Mononuclear cell (primary cell): Measurements from ENCODE around the gene CFAP74. TPM values are rescaled to one million over a fixed set of nuclear protein-coding genes. Genes with fewer than 3 reads are reported as not detected.
"Not testable (repeated sequence)": the region's sequence is repeated elsewhere in the genome, so short reads cannot be mapped to it uniquely, and the experiment has no call there.

Experiments used
- H3K27me3 ChIP-seq: 2 replicates; pipeline ENCODE4 v1.6.0; 2011; ENCODE audit warnings: low read length, control low read depth; ENCODE audit not compliant: insufficient read depth
- H3K4me1 ChIP-seq: 2 replicates; pipeline ENCODE4 v1.5.1; 2011; ENCODE audit warnings: mild to moderate bottlenecking, low read length, control low read depth; ENCODE audit not compliant: insufficient read depth
- H3K4me3 ChIP-seq: 2 replicates; pipeline ENCODE4 v1.5.1; 2011; ENCODE audit warnings: mild to moderate bottlenecking, low read length, moderate library complexity
- H3K9me3 ChIP-seq: 2 replicates; pipeline ENCODE4 v1.5.1; 2011; ENCODE audit warnings: low read depth, mild to moderate bottlenecking, control low read depth, low read length
- total RNA-seq: library from RNA; depleted of rRNA; stranded (reverse); fragments of >200 nt; gene quantifications from one replicate; pipeline ENCODE4 v1.2.3, GENCODE V29; 2012

CFAP74 gene
- total RNA-seq, 1 donor, result under 0.01 TPM

GRCh38 chr1:1989789-1990188 is 13.8 kb downstream of the CFAP74 start:
- Histone ChIP-seq H3K9me3 (no peaks in the 10 kb centered on the region), H3K4me1 (no peaks in the 10 kb centered on the region), H3K4me3 (no peak overlapping the region), H3K27me3 (no peaks in the 10 kb centered on the region)

GRCh38 chr1:1989102-1989542 is 14.5 kb downstream of the CFAP74 start:
- Histone ChIP-seq H3K27me3 (no peaks in the 10 kb centered on the region), H3K4me3 (no peak overlapping the region), H3K4me1 (no peaks in the 10 kb centered on the region), H3K9me3 (no peaks in the 10 kb centered on the region)

GRCh38 chr1:1988061-1988945 is 15.3 kb downstream of the CFAP74 start:
- Histone ChIP-seq H3K4me1 (no peaks in the 10 kb centered on the region), H3K4me3 (no peak overlapping the region), H3K27me3 (no peaks in the 10 kb centered on the region), H3K9me3 (no peaks in the 10 kb centered on the region)

- Histone ChIP-seq H3K27me3 (no peaks in the 10 kb centered on the region), H3K4me1 (no peaks in the 10 kb centered on the region)
Measured at GRCh38 chr1:1987142-1987510, 16.5 kb downstream of the CFAP74 start.

GRCh38 chr1:1986451-1987141 is 17.0 kb downstream of the CFAP74 start:
- Histone ChIP-seq H3K9me3 (no peaks in the 10 kb centered on the region), H3K4me3 (no peak overlapping the region), H3K27me3 (no peaks in the 10 kb centered on the region), H3K4me1 (no peaks in the 10 kb centered on the region)

More at GRCh38 chr1:1987142-1987510, 16.5 kb downstream of the CFAP74 start:
- H3K4me3 ChIP-seq, result no peak overlapping the region
- no peaks in the 10 kb centered on the region for H3K9me3 ChIP-seq

GRCh38 chr1:1985375-1986050 is 18.1 kb downstream of the CFAP74 start:
- H3K4me1 ChIP-seq, result no peaks in the 10 kb centered on the region
- H3K4me3 ChIP-seq, result no peak overlapping the region
- no peaks in the 10 kb centered on the region for H3K27me3 ChIP-seq
- H3K9me3 ChIP-seq, result no peaks in the 10 kb centered on the region

GRCh38 chr1:1984560-1985070 is 19.0 kb downstream of the CFAP74 start:
- Histone ChIP-seq H3K4me1 (no peaks in the 10 kb centered on the region), H3K4me3 (no peak overlapping the region), H3K9me3 (no peaks in the 10 kb centered on the region), H3K27me3 (no peaks in the 10 kb centered on the region)

GRCh38 chr1:1982379-1983232 is 21.0 kb downstream of the CFAP74 start:
- no peak overlapping the region for H3K4me3 ChIP-seq
- no peaks in the 10 kb centered on the region for H3K9me3 ChIP-seq
- no peaks in the 10 kb centered on the region for H3K27me3 ChIP-seq
- H3K4me1 ChIP-seq, result no peaks in the 10 kb centered on the region

- not testable (repeated sequence) for H3K4me1 ChIP-seq, H3K9me3 ChIP-seq, H3K27me3 ChIP-seq, H3K4me3 ChIP-seq
Measured at GRCh38 chr1:1981631-1982327, 21.8 kb downstream of the CFAP74 start.

GRCh38 chr1:1981142-1981500 is 22.5 kb downstream of the CFAP74 start:
- Histone ChIP-seq H3K4me3 (no peak overlapping the region), H3K4me1 (no peaks in the 10 kb centered on the region), H3K27me3 (no peaks in the 10 kb centered on the region), H3K9me3 (no peaks in the 10 kb centered on the region)

- no peak overlapping the region for H3K4me3 ChIP-seq
- H3K27me3 ChIP-seq, result no peaks in the 10 kb centered on the region
- no peaks in the 10 kb centered on the region for H3K9me3 ChIP-seq
- no peaks in the 10 kb centered on the region for H3K4me1 ChIP-seq
Measured at GRCh38 chr1:1980467-1981141, 23.0 kb downstream of the CFAP74 start.

GRCh38 chr1:1979482-1980165 is 24.0 kb downstream of the CFAP74 start:
- Histone ChIP-seq H3K4me3 (no peak overlapping the region), H3K27me3 (no peaks in the 10 kb centered on the region), H3K9me3 (no peaks in the 10 kb centered on the region)

More at GRCh38 chr1:1979482-1980165, 24.0 kb downstream of the CFAP74 start:
- no peaks in the 10 kb centered on the region for H3K4me1 ChIP-seq
